K562 (cell line): ENCODE data around the gene ENTPD6.

Experiments used
- EZH2 ChIP-seq: IDR thresholded peaks from 2 replicates; pipeline ENCODE4 v1.6.1; 2012; ENCODE audit warnings: low read depth, mild to moderate bottlenecking, inconsistent platforms, low read length, borderline replicate concordance
- POLR2A ChIP-seq: fragments of 450-650 bp; conservative IDR thresholded peaks from 2 replicates; pipeline ENCODE4 v1.6.1; 2016
- YY1 ChIP-seq, 3 experiments: IDR thresholded peaks; 2 replicates each; pipeline ENCODE4 v1.6.1; 2011; ENCODE audit warnings: low read length in 2 of 3, mild to moderate bottlenecking in 2 of 3, moderate library complexity in 2 of 3, borderline replicate concordance in 1 of 3, control low read depth in 1 of 3, low read depth in 1 of 3; ENCODE audit not compliant: insufficient read depth in 3 of 3, insufficient replicate concordance in 2 of 3, control insufficient read depth in 1 of 3, insufficient read length in 1 of 3; ENCODE audit errors: extremely low read depth in 1 of 3

- TF ChIP-seq YY1 (IDR thresholded peaks at IDR 0.05; ENCODE audit: borderline replicate concordance in 1 of 3, control insufficient read depth in 1 of 3, extremely low read depth in 1 of 3, insufficient read depth in 3 of 3, insufficient read length in 1 of 3, insufficient replicate concordance in 2 of 3, low read depth in 1 of 3, low read length in 2 of 3) (no peak), EZH2 (no peak), POLR2A (no peak)
These were observed 37.5 kb upstream of the ENTPD6 start for GRCh38 chr20:25158043-25158442.
